Uterus (tissue), 2 donors: ENCODE results near the gene IL36G.

Experiments used
- POLR2A ChIP-seq, 2 donors: fragments of 450-650 bp; IDR thresholded peaks; one replicate each; pipeline ENCODE4 v1.6.1; 2016; ENCODE audit warnings: antibody characterized with exemption in 2 of 2, mild to moderate bottlenecking in 1 of 2, moderate library complexity in 1 of 2
- TF ChIP-seq, protein P1 (sequence below), 4 experiments: fragments of 200-600 bp in 2 of 4; fragments of 450-650 bp in 2 of 4; sonication (generic) in 2 of 4; IDR thresholded peaks; one replicate each; pipeline ENCODE4 v1.5.1; 2016 to 2019; ENCODE audit warnings: antibody characterized with exemption in 4 of 4, mild to moderate bottlenecking in 2 of 4, moderate library complexity in 1 of 4

DNA sequence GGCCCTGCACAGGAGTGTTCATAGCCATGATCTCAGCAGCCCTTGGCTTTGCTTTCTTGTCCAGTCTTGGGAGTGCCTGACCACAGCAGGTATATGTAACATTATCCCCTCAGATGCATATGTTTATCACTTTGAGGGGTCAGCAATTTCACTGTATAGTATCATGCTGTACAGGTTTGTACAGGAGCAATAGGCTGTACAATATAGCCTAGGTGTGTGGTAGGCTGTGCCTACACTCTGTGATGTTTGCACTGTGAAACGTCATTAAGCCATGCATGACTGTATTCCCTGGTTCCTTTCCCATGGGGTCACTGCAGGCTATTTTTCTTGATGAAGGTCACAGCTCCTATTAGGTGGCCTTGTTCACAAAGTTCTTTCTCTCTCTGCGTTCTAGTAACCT, 4.7 kb upstream of the IL36G start:
- TF ChIP-seq, protein P1, sequence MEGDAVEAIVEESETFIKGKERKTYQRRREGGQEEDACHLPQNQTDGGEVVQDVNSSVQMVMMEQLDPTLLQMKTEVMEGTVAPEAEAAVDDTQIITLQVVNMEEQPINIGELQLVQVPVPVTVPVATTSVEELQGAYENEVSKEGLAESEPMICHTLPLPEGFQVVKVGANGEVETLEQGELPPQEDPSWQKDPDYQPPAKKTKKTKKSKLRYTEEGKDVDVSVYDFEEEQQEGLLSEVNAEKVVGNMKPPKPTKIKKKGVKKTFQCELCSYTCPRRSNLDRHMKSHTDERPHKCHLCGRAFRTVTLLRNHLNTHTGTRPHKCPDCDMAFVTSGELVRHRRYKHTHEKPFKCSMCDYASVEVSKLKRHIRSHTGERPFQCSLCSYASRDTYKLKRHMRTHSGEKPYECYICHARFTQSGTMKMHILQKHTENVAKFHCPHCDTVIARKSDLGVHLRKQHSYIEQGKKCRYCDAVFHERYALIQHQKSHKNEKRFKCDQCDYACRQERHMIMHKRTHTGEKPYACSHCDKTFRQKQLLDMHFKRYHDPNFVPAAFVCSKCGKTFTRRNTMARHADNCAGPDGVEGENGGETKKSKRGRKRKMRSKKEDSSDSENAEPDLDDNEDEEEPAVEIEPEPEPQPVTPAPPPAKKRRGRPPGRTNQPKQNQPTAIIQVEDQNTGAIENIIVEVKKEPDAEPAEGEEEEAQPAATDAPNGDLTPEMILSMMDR (IDR thresholded peaks at IDR 0.05): no peak
- no peak for TF ChIP-seq POLR2A (IDR thresholded peaks at IDR 0.05)
